SK-N-SH (cell line): ENCODE results near the gene PRRT4. TPM values are rescaled to one million over a fixed set of nuclear protein-coding genes. Genes with fewer than 3 reads are reported as not detected.
A peak's percentile ranks its signal among the peaks of the same experiment; 100 is the strongest.

Source experiments
- CTCF ChIA-PET: fragments of 300-600, 350-600 bp; formaldehyde crosslinking; extraction: SDS; loops from one replicate; lab custom pipeline; 2021; lab: Yijun Ruan, JAX
- POLR2A ChIA-PET: fragments of 350-600 bp; sonication (Branson Sonifier 250); formaldehyde crosslinking; extraction: SDS; loops from one replicate; lab custom pipeline; 2020; ENCODE audit warnings: antibody characterized with exemption, inconsistent platforms; lab: Yijun Ruan, JAX
- DNase-seq: peaks from one replicate; pipeline ENCODE4 v3.0.0; 2012
- H2AFZ ChIP-seq: fragments of 200-600 bp; sonication (generic); 2 replicates; pipeline ENCODE4 v1.8.1; 2016; ENCODE audit warnings: antibody characterized with exemption, mild to moderate bottlenecking, low read depth
- H3F3A ChIP-seq: fragments of 200-600 bp; sonication (generic); replicated peaks from 2 replicates; pipeline ENCODE3; 2016; ENCODE audit warnings: antibody characterized with exemption, mild to moderate bottlenecking; ENCODE audit not compliant: insufficient read depth
- H3K27ac ChIP-seq, 2 experiments: fragments of 200-500 bp in 1 of 2; fragments of 200-600 bp in 1 of 2; sonication (Bioruptor generic) in 1 of 2; sonication (generic), shearing (Covaris generic) in 1 of 2; 2 replicates each; pipeline versions ENCODE4 v1.5.1 to v1.6.1; 2014 to 2016; ENCODE audit warnings: low read depth in 2 of 2, inconsistent platforms in 1 of 2, low read length in 1 of 2, mild to moderate bottlenecking in 1 of 2, mixed read lengths in 1 of 2
- H3K27me3 ChIP-seq: fragments of 200-600 bp; sonication (generic), shearing (Covaris generic); 2 replicates; pipeline ENCODE4 v1.6.1; 2016; ENCODE audit warnings: mixed run types; ENCODE audit not compliant: insufficient read depth
- H3K36me3 ChIP-seq, 2 experiments: fragments of 200-500 bp in 1 of 2; fragments of 200-600 bp in 1 of 2; sonication (Bioruptor generic) in 1 of 2; sonication (generic) in 1 of 2; replicated peaks in 1 of 2; 2 replicates each; pipeline versions ENCODE3 to v1.5.1; 2014 to 2016; ENCODE audit warnings: low read length in 1 of 2, mild to moderate bottlenecking in 1 of 2; ENCODE audit not compliant: insufficient read depth in 2 of 2, control insufficient read depth in 1 of 2
- H3K4me1 ChIP-seq, 2 experiments: fragments of 200-500 bp in 1 of 2; fragments of 200-600 bp in 1 of 2; sonication (Bioruptor generic) in 1 of 2; sonication (generic), shearing (Covaris generic) in 1 of 2; 2 replicates each; pipeline versions ENCODE4 v1.5.1 to v1.6.1; 2014 to 2016; ENCODE audit warnings: low read depth in 1 of 2, low read length in 1 of 2, mixed run types in 1 of 2; ENCODE audit not compliant: insufficient read depth in 2 of 2, control insufficient read depth in 1 of 2
- H3K4me2 ChIP-seq: fragments of 200-600 bp; sonication (generic), shearing (Covaris generic); 2 replicates; pipeline ENCODE4 v1.6.1; 2017; ENCODE audit warnings: mixed run types
- H3K4me3 ChIP-seq, 2 experiments: fragments of 200-500 bp in 1 of 2; fragments of 200-600 bp in 1 of 2; sonication (Bioruptor generic) in 1 of 2; sonication (generic), shearing (Covaris generic) in 1 of 2; 2 replicates each; pipeline versions ENCODE4 v1.5.1 to v1.8.1; 2014 to 2016; ENCODE audit warnings: low read depth in 2 of 2, inconsistent platforms in 1 of 2, low read length in 1 of 2, mild to moderate bottlenecking in 1 of 2, mixed read lengths in 1 of 2, moderate library complexity in 1 of 2
- H3K79me2 ChIP-seq: fragments of 200-600 bp; sonication (generic); 2 replicates; pipeline ENCODE4 v1.8.1; 2017; ENCODE audit warnings: mild to moderate bottlenecking; ENCODE audit not compliant: insufficient read depth
- H3K9ac ChIP-seq: fragments of 200-600 bp; sonication (generic); 2 replicates; pipeline ENCODE4 v1.6.1; 2017; ENCODE audit warnings: mixed run types
- H3K9me2 ChIP-seq: fragments of 200-600 bp; sonication (generic); 2 replicates; pipeline ENCODE4 v1.6.1; 2017; ENCODE audit warnings: mixed run types
- H3K9me3 ChIP-seq: fragments of 200-600 bp; sonication (generic); 2 replicates; pipeline ENCODE4 v1.6.1; 2017; ENCODE audit warnings: mixed run types, mild to moderate bottlenecking, moderate library complexity
- H4K20me1 ChIP-seq: fragments of 200-600 bp; sonication (generic); 2 replicates; pipeline ENCODE4 v1.6.1; 2017; ENCODE audit warnings: mild to moderate bottlenecking, mixed run types; ENCODE audit not compliant: insufficient read depth
- CHD2 ChIP-seq: fragments of 150-350 bp; IDR thresholded peaks from 2 replicates; pipeline ENCODE4 v1.6.1; 2018; ENCODE audit warnings: low read length; ENCODE audit not compliant: partially characterized antibody
- EP300 ChIP-seq, 2 experiments: IDR thresholded peaks; 2 replicates each; pipeline versions ENCODE4 v1.4.0 to v1.6.1; 2012; ENCODE audit warnings: borderline replicate concordance in 1 of 2, low read depth in 1 of 2, low read length in 1 of 2
- FOXJ3 ChIP-seq: sonication (generic); formaldehyde crosslinking; IDR thresholded peaks from 2 replicates; pipeline ENCODE4 v1.5.1; 2020; ENCODE audit warnings: mild to moderate bottlenecking, missing genetic modification reagents
- GATA2 ChIP-seq: sonication (generic); formaldehyde crosslinking; IDR thresholded peaks from 2 replicates; pipeline ENCODE4 v1.5.0; 2020; ENCODE audit warnings: mild to moderate bottlenecking, missing genetic modification reagents
- JUND ChIP-seq: IDR thresholded peaks from 2 replicates; pipeline ENCODE4 v1.4.0; 2012
- MEF2A ChIP-seq: IDR thresholded peaks from 2 replicates; pipeline ENCODE4 v1.4.0; 2012; ENCODE audit warnings: low read depth, borderline replicate concordance
- MXI1 ChIP-seq: IDR thresholded peaks from 2 replicates; pipeline ENCODE4 v1.6.1; 2012; ENCODE audit warnings: mild to moderate bottlenecking, low read depth, low read length, improper control_type of control experiment
- NFIC ChIP-seq: IDR thresholded peaks from 2 replicates; pipeline ENCODE4 v1.4.0; 2012; ENCODE audit warnings: borderline replicate concordance
- RAD21 ChIP-seq: IDR thresholded peaks from 2 replicates; pipeline ENCODE4 v1.6.1; 2012; ENCODE audit warnings: mild to moderate bottlenecking, low read length
- RCOR1 ChIP-seq: fragments of 150-350 bp; IDR thresholded peaks from 2 replicates; pipeline ENCODE4 v1.6.1; 2017; ENCODE audit warnings: antibody characterized with exemption, low read length
- RFX5 ChIP-seq: IDR thresholded peaks from 2 replicates; pipeline ENCODE4 v1.6.1; 2012; ENCODE audit warnings: mild to moderate bottlenecking, improper control_type of control experiment, low read length
- RXRA ChIP-seq: IDR thresholded peaks from 2 replicates; pipeline ENCODE4 v1.4.0; 2012; ENCODE audit warnings: low read depth, mild to moderate bottlenecking, borderline replicate concordance
- TCF12 ChIP-seq: IDR thresholded peaks from 2 replicates; pipeline ENCODE4 v1.4.0; 2012
- WGBS: methylation state at CpG from one replicate; pipeline ENCODE4 v1.1.6; 2017; ENCODE audit warnings: low lambda C conversion rate; 5-methylcytosine and 5-hydroxymethylcytosine counted together
- polyA plus RNA-seq, 3 experiments: library from polyadenylated mRNA; depleted of rRNA; stranded (reverse); fragments of >200 nt; gene quantifications; 2 replicates each; pipeline ENCODE4 v1.2.3, GENCODE V29; 2012
- TF ChIP-seq, protein P1 (sequence below): fragments of 150-350 bp; IDR thresholded peaks from 2 replicates; pipeline ENCODE4 v1.6.1; 2016; ENCODE audit warnings: mild to moderate bottlenecking, low read depth, low read length

The PRRT4 gene
- polyA plus RNA-seq, 1 of the 3 experiments (the other 2 are of a cell fraction) = 1.5 TPM

DNA sequence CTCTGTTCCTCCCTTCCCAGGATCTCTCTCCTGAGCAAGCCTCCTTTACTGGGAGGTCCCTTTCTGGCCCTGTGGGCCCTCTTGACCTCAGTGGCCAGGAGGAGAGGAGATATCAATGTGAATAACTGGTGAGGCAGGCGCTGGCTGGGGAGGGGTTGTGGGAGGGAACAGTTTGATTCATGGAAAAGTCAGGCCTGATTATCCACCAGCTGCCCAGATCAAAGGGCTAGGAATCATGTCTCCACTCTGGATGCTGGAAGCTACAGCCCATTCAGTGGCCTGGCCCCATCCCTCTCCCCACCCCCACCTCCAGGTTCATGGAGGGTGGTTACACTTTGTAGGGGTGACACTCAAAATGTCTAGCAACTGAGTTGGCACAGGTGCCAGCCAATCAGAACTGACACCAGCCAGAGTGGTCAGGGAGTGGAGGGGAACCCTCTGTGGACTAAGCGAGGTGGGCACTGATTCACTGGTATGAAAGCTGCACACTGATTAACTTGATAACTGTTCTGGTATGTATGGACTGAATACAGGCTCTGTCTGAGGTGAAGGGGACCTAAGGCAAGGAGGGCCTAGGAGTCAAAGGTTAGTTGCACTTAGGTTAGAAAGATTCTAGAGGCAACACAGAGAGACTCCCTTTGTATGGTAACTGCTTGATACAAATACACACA, 4.8 kb downstream of the PRRT4 start:
- Histone ChIP-seq H3K4me2 (no peak overlapping the region), H3K79me2 (no peaks in the 10 kb centered on the region), H3K4me1 (peaks cover 0 to 57% of the 10 kb centered on the region in 2 experiments; a peak in 2 of 4 replicates), H3K9ac (no peak overlapping the region)
- TF ChIP-seq RCOR1 (peak; percentile 78), FOXJ3 (CRISPR knock-in tag) (no peak), TCF12 (peak; percentile 58), CHD2 (peak; percentile 70), NFIC (no peak), MXI1 (peak; percentile 70; the same call in 1 of the 2 replicates), EP300 (IDR thresholded peaks at IDR 0.05; ENCODE audit: borderline replicate concordance in 1 of 2, low read depth in 1 of 2, low read length in 1 of 2) (peak in 1 of 2 experiments; percentile 94; a peak in 2 of 4 replicates), RAD21 (peak; percentile 13; the same call in 1 of the 2 replicates), RFX5 (no peak), GATA2 (peak; percentile 25; the same call in 1 of the 2 replicates)
- TF ChIP-seq, all 33 proteins: peak for 7
- no peaks in the 10 kb centered on the region for H3K9me2 ChIP-seq
- H3K9me3 ChIP-seq = no peaks in the 10 kb centered on the region
- no peaks in the 10 kb centered on the region for H3F3A ChIP-seq
- WGBS = 42% methylated on average over 2 of the region's 2 CpGs
- DNase-seq = peak; percentile 75
- H3K36me3 ChIP-seq = no peaks in the 10 kb centered on the region
- H3K4me3 ChIP-seq = no peak overlapping the region
- no peak overlapping the region for H2AFZ ChIP-seq
- H4K20me1 ChIP-seq = no peaks in the 10 kb centered on the region
- ChIA-PET POLR2A (interaction anchor here (0.9 to 3.5 kb wide), 13 partner anchors 8 to 120 kb away, joined by 3 to 37 read pairs (median 6); partner anchors contain the start of genes METTL2B and RBM28), CTCF (interaction anchor here (1.1 to 20.2 kb wide), 8 partner anchors 9 to 104 kb away, joined by 3 to 493 read pairs (median 6); partner anchors contain the start of gene RBM28)
- peaks cover 7% of the 10 kb centered on the region for H3K27me3 ChIP-seq
- peak overlapping the region in 1 of 2 experiments; percentile 100; a peak in 2 of 4 replicates for H3K27ac ChIP-seq

GRCh38 chr7:128353610-128354009, 7.9 kb downstream of the PRRT4 start:
- H2AFZ ChIP-seq = no peak overlapping the region
- H3K27me3 ChIP-seq = peaks cover 7% of the 10 kb centered on the region; the same call in 1 of the 2 replicates
- no peaks in the 10 kb centered on the region for H3K9me3 ChIP-seq
- WGBS = 86% methylated on average over 1 of the region's 1 CpG
- peaks cover 0 to 67% of the 10 kb centered on the region in 2 experiments; a peak in 2 of 4 replicates for H3K4me1 ChIP-seq
- ChIA-PET POLR2A (interaction anchor here (0.6 to 1.7 kb wide), 2 partner anchors 34 to 395 kb away, joined by 4 to 5 read pairs; no protein-coding TSS in a partner anchor), CTCF (interaction anchor here (1.4 to 17.6 kb wide), 8 partner anchors 9 to 73 kb away, joined by 3 to 493 read pairs (median 5); partner anchors contain the start of gene RBM28)
- H3K79me2 ChIP-seq = no peaks in the 10 kb centered on the region
- no peak for DNase-seq
- H4K20me1 ChIP-seq = no peaks in the 10 kb centered on the region
- TF ChIP-seq RXRA (no peak), MEF2A (no peak), JUND (no peak), MXI1 (no peak), RCOR1 (no peak)
- TF ChIP-seq, protein P1, sequence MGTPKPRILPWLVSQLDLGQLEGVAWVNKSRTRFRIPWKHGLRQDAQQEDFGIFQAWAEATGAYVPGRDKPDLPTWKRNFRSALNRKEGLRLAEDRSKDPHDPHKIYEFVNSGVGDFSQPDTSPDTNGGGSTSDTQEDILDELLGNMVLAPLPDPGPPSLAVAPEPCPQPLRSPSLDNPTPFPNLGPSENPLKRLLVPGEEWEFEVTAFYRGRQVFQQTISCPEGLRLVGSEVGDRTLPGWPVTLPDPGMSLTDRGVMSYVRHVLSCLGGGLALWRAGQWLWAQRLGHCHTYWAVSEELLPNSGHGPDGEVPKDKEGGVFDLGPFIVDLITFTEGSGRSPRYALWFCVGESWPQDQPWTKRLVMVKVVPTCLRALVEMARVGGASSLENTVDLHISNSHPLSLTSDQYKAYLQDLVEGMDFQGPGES = no peak
- peak overlapping the region in 1 of 2 experiments; percentile 34; a peak in 2 of 4 replicates for H3K27ac ChIP-seq
- no peaks in the 10 kb centered on the region for H3F3A ChIP-seq
- H3K36me3 ChIP-seq = no peaks in the 10 kb centered on the region
- H3K9me2 ChIP-seq = no peaks in the 10 kb centered on the region
- no peak overlapping the region for H3K4me2 ChIP-seq
- H3K9ac ChIP-seq = no peak overlapping the region
- no peak overlapping the region for H3K4me3 ChIP-seq
